BJ (cell line): ENCODE data around the gene GRM5. TPM values are rescaled to one million over a fixed set of nuclear protein-coding genes. Genes with fewer than 3 reads are reported as not detected.

Experiments
- CTCF ChIA-PET: fragments of 350-600 bp; formaldehyde crosslinking; extraction: SDS; loops from one replicate; lab custom pipeline; 2021; ENCODE audit warnings: antibody characterized with exemption, inconsistent platforms; lab: Yijun Ruan, JAX
- POLR2A ChIA-PET: fragments of 300-600 bp; sonication (Branson Sonifier 250); formaldehyde crosslinking; extraction: SDS; loops from one replicate; lab custom pipeline; 2021; ENCODE audit warnings: antibody characterized with exemption; lab: Charles Lee
- DNase-seq: peaks from one replicate; pipeline ENCODE4 v3.0.0-alpha.2; 2011; ENCODE audit warnings: low read depth
- H3K27me3 ChIP-seq: 2 replicates; pipeline ENCODE4 v1.6.0; 2011; ENCODE audit warnings: low read length; ENCODE audit not compliant: control insufficient read depth, insufficient read depth
- H3K36me3 ChIP-seq: 2 replicates; pipeline ENCODE4 v1.5.1; 2011; ENCODE audit warnings: low read length; ENCODE audit not compliant: control insufficient read depth, insufficient read depth
- H3K4me3 ChIP-seq: 2 replicates; pipeline ENCODE4 v1.5.1; 2011; ENCODE audit warnings: low read depth, mild to moderate bottlenecking, control low read depth, low read length
- CTCF ChIP-seq: IDR thresholded peaks from 2 replicates; pipeline ENCODE4 v1.5.1; 2011; ENCODE audit warnings: low read depth, mild to moderate bottlenecking, control low read depth, inconsistent platforms, low read length, moderate library complexity; ENCODE audit not compliant: insufficient read depth
- polyA plus RNA-seq: library from polyadenylated mRNA; depleted of rRNA; stranded (reverse); fragments of >200 nt; gene quantifications from 2 replicates; pipeline ENCODE4 v1.2.3, GENCODE V29; 2011

GRM5 gene
- polyA plus RNA-seq, 1 experiment, result not detected

GRCh38 chr11:88818978-88819377 lies 246.8 kb downstream of the GRM5 start:
- Histone ChIP-seq H3K36me3 (no peaks in the 10 kb centered on the region), H3K4me3 (no peak overlapping the region), H3K27me3 (no peaks in the 10 kb centered on the region)
- CTCF ChIA-PET, result no interaction called here
- POLR2A ChIA-PET, result no interaction called here
- no peak for DNase-seq
- TF ChIP-seq CTCF, result no peak

DNA sequence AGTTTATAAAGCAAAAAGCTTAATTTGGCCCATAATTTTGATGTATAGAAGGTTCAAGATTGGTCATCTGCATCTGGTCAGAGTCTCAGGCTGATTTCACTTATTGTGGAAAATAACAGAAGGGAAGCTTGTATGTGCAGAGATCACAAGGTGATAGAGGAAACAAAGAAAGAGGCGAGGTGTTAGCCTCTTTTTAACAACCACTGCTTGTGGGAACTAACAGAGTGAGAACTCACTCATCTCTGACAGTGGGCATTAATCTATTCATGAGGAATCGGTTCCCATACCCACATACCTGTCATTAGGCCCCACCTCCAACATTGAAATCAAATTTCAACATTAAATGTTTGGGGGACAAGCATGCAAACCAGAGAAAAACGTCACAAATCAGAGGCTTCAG lies 250.3 kb downstream of the GRM5 start:
- Histone ChIP-seq H3K4me3 (no peak overlapping the region), H3K36me3 (no peaks in the 10 kb centered on the region), H3K27me3 (no peaks in the 10 kb centered on the region)
- no peak for TF ChIP-seq CTCF
- ChIA-PET CTCF (no interaction called here), POLR2A (no interaction called here)
- DNase-seq, result no peak

DNA sequence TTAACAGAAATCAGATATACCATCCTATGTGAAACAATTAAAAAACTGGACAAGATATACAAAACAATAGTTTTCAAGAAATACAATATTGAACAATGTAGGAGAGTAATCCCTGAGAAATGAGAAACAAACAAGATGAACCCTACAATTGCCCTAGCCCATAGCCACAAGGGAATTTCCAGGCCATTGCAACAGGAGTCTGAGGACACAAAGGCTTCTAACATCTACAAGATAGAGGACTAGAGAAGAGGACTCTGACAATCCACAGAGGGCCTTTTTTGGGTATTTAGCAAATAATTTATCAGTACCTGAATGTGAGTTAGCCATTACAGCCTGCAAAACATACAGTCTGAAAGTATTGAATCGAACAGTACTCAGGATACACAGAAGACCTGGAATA lies 251.7 kb downstream of the GRM5 start:
- POLR2A ChIA-PET, result no interaction called here

GRCh38 chr11:88813233-88813915 lies 252.4 kb downstream of the GRM5 start:
- TF ChIP-seq CTCF, result no peak
- ChIA-PET CTCF (no interaction called here), POLR2A (no interaction called here)
- DNase-seq, result no peak
- H3K4me3 ChIP-seq, result no peak overlapping the region
- no peaks in the 10 kb centered on the region for H3K27me3 ChIP-seq
- H3K36me3 ChIP-seq, result no peaks in the 10 kb centered on the region

More for the DNA sequence above, 251.7 kb downstream of the GRM5 start:
- no peak overlapping the region for H3K4me3 ChIP-seq
- DNase-seq, result no peak
- no peaks in the 10 kb centered on the region for H3K36me3 ChIP-seq
- TF ChIP-seq CTCF, result no peak
- no peaks in the 10 kb centered on the region for H3K27me3 ChIP-seq
- CTCF ChIA-PET, result no interaction called here

DNA sequence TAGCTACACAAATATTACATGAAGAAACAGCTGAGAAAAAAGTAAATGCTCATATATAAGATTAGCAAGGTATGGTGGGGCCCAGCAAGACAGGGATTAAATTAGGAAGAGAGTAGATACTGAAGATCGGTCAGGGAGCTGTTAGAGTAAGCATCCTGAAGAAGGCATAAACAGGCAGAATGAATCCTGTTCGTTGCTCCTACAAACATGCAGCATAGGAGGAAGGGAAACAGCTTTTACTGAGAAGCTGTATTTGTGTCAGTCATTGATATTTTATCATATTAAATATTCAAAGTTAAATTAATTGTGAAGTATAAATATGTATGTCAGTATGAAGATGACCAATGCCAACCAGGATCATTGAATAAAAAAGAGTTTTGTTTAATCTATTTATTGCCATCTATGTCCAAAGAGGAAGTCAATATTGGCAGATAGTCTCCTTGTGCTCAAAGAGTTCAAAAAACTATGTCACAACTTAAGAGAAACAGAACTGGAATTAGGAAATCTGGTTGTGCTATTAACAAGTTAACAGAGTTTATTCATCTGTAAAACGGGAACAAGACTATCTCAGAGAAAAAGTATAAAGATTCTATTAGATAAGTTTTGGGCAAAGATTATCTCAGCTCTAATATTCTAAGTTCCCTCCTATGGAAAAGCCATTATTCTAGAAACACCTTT lies 255.2 kb downstream of the GRM5 start:
- H3K4me3 ChIP-seq, result no peak overlapping the region
- ChIA-PET CTCF (interaction anchor here (1.1 kb wide), 1 partner anchor 256 kb away, joined by 3 read pairs; no protein-coding TSS in a partner anchor), POLR2A (no interaction called here)
- no peaks in the 10 kb centered on the region for H3K27me3 ChIP-seq
- H3K36me3 ChIP-seq, result no peaks in the 10 kb centered on the region
- DNase-seq, result no peak
- no peak for TF ChIP-seq CTCF
